LNCaP clone FGC (cell line): Measurements from ENCODE around the gene NAGK.

Experiments used
- DNase-seq: peaks from one replicate; pipeline ENCODE4 v3.0.0-alpha.2; 2011; ENCODE audit warnings: low read depth
- H3K4me3 ChIP-seq: 2 replicates; pipeline ENCODE4 v1.5.1; 2011; ENCODE audit warnings: mild to moderate bottlenecking, low read depth, low read length, control low read depth
- TF ChIP-seq, protein P1 (sequence below): IDR thresholded peaks from 2 replicates; pipeline ENCODE4 v1.5.1; 2012; ENCODE audit warnings: mild to moderate bottlenecking; ENCODE audit not compliant: control insufficient read depth, insufficient read depth; ENCODE audit errors: extremely low read depth

Gene NAGK

DNA sequence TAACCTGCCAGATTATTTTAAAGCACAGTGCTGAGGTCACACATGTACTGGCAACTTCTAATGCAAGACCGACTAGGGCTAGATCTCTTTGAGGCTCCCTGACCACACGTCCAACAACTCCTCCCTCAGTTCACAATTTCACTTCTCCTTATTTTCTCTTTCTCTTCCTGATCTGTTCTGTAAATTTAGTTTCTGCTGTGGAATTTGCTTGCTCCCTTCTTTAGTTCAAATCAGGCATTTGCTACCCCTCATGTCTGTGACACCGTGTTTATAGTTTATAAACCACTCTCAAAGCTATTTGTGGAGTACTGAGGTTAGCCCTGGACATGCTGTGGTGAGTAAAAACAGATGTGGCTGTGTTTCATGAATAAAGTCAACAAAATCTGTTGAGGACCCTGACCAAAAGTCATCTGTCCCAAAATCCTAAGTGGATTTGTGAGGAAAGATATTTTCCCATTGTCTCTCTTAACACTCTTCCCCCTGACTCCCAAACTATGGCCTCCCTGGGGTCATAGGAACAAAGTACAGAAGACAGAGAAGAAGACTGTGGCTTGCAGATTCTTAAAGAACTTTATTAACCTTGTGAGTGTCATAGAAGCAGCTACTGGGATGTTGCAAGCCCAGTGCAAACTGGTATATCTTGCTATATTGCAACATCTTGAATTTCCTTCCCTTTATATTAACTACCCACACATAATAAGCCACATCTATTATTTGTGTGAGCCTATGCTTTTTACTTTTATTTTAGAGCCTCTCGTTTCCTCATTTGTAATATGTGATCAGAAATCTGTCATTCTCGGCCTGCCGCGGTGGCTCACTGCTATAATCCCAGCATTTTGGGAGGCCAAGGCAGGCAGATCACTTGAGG, 3.5 kb upstream of the NAGK start:
- TF ChIP-seq, protein P1, sequence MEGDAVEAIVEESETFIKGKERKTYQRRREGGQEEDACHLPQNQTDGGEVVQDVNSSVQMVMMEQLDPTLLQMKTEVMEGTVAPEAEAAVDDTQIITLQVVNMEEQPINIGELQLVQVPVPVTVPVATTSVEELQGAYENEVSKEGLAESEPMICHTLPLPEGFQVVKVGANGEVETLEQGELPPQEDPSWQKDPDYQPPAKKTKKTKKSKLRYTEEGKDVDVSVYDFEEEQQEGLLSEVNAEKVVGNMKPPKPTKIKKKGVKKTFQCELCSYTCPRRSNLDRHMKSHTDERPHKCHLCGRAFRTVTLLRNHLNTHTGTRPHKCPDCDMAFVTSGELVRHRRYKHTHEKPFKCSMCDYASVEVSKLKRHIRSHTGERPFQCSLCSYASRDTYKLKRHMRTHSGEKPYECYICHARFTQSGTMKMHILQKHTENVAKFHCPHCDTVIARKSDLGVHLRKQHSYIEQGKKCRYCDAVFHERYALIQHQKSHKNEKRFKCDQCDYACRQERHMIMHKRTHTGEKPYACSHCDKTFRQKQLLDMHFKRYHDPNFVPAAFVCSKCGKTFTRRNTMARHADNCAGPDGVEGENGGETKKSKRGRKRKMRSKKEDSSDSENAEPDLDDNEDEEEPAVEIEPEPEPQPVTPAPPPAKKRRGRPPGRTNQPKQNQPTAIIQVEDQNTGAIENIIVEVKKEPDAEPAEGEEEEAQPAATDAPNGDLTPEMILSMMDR, result no peak
- DNase-seq, result no peak
- H3K4me3 ChIP-seq, result no peak overlapping the region

DNA sequence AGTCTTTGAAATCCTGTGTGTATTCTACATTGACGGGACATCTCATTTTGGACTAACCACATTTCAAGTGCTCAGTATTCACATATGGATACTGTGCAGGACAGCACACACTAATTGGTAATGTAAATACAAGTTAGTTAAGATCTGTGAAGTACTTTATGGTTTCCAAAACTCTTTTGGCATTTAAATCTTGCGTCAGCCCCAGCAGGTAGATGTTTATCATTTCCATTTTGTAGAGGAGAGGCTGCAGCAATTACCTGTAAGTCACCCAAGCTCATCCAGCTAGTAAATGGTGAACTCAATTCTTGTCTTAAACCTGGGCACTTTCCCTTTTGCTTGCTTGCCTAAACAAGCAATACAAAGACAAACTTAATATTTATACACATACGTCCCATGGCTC, 1.6 kb upstream of the NAGK start:
- H3K4me3 ChIP-seq, result no peak overlapping the region
- TF ChIP-seq, protein P1, result no peak
- DNase-seq, result no peak

DNA sequence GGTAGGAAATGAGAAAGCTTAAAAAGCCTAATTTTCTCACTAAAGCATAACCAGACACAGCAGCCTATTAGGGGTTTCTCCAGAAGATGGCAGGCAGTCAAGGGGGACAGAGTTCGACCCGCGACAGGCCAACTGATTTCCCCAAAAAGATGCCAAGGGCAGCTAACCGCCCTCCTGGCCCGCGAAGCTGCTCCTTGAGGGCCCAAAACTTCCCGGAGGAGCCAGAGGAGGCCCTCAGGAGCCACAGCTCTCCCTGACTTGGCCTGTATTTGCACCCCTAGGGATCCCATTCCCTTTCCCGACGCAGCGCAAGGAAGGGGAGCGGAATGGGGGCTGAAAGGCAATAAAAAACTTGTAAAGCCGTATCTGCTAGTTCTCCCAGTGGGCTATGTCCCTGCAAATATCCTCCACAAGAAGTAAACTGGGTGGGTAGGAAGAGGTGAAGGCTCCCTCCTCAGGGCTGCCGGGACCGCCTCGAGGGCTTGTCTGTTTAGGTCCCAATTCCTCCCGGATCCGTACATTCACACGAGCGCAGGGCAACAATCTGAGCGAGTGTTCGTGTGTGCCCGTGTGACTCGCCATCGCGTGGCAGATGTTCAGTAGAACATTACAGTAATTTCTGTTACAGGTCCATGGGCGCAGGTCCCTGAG, 756 bp upstream of the NAGK start:
- DNase-seq, result no peak
- TF ChIP-seq, protein P1, result no peak
- H3K4me3 ChIP-seq, result peak overlapping the region; percentile 74

DNA sequence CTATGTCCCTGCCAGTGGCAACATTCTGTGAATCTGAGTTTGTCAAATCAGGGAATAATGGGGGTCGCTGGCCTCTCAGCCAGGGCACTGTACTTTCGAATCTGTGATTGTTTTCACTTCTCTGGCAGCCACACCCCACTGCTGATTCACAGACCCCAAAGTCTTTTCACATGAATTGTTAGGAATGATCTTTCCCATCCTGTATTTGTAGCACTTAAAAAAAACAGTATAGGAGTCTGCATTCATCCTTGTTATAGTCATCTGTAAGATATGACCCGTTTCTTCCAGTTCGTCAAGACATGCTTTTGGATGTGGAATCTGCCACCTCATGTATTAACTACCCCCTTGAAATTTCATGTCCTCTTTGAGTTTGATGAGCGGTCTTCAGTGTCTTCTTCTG, 928 bp downstream of the NAGK start:
- no peak for DNase-seq
- peak overlapping the region; percentile 74 for H3K4me3 ChIP-seq
- TF ChIP-seq, protein P1, result no peak

DNA sequence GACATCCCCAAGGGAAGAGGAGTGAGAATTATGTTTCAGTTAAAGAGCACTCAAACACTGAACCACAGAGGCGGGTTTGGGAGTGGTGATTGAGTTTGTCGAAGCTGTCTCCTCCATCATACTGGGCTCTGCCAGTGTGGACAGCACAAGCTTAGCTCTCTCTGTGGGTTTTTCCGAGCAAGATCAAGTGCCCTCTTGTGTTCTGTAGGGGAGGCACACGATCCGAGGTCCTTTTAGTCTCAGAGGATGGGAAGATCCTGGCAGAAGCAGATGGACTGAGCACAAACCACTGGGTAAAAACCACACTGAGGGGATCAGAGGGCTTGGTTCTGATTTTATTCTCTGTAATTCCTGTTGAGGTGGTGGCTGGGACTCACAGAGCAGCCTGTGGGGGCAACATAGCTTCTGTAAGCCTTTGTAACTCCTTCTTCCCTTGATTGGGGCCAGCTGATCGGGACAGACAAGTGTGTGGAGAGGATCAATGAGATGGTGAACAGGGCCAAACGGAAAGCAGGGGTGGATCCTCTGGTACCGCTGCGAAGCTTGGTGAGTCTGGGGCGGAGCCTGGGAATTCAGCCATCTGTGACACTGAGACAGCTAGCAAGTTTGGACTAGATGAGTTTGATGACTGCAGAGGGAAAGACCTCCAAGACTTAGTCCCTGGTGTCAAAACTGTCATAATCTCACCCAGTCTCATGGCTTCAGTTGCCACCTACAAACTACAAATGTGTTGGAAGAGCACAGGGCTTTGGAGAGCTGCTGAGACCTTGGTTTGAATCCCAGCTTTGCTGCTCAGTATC, 2.0 kb downstream of the NAGK start:
- DNase-seq, result no peak
- TF ChIP-seq, protein P1, result peak; percentile 28; the same call in 1 of the 2 replicates
- no peak overlapping the region for H3K4me3 ChIP-seq

DNA sequence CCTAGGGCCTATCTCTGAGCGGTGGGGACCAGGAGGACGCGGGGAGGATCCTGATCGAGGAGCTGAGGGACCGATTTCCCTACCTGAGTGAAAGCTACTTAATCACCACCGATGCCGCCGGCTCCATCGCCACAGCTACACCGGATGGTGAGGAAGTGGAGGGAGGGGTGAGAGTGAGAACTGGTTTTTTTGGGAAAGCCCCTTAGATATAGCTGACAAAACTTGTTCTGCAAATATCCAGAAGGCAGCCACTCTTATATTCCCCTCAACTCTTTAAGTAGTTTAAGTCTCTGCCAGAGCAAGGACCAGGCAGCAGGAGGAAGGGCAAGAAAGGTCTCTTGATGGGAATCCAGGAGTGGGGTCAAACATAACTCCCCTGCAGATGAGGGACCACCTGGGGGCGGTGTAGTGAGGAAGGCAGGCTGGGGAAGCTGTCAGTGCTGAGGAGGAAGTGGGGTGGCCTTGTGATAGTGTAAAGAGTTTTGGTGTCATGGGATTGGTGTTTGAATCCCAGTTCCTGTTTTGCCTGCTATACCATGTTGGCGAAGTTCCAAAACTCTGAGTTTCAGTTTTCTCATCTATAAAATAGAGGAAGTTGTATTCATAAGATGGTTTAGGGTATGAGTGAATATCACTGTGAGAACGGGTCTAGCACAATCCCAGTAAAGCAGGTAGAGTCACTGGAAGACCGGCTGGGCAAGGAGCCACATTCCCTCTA, 3.4 kb downstream of the NAGK start:
- no peak overlapping the region for H3K4me3 ChIP-seq
- peak; percentile 8 for DNase-seq
- TF ChIP-seq, protein P1, result no peak
